Adrenal gland (tissue), 5 donors: ENCODE results near the gene TNIK.

Experiments
- POLR2A ChIP-seq, 2 donors: fragments of 450-650 bp; IDR thresholded peaks; one replicate each; pipeline ENCODE4 v1.6.1; 2017; ENCODE audit warnings: antibody characterized with exemption in 2 of 2, mild to moderate bottlenecking in 2 of 2, moderate library complexity in 1 of 2
- TF ChIP-seq, protein P1 (sequence below), 6 experiments: fragments of 450-650 bp in 4 of 6; fragments of 200-600 bp in 2 of 6; sonication (generic) in 1 of 6; IDR thresholded peaks; 1 replicate in 5 of 6; 2 replicates in 1 of 6; pipeline versions ENCODE4 v1.5.1 to v1.8.0; 2016 to 2021; ENCODE audit warnings: antibody characterized with exemption in 6 of 6, mild to moderate bottlenecking in 2 of 6, moderate library complexity in 1 of 6
- donor health status: DM: no; HTN: no; CAD: no.

- TF ChIP-seq, protein P1, sequence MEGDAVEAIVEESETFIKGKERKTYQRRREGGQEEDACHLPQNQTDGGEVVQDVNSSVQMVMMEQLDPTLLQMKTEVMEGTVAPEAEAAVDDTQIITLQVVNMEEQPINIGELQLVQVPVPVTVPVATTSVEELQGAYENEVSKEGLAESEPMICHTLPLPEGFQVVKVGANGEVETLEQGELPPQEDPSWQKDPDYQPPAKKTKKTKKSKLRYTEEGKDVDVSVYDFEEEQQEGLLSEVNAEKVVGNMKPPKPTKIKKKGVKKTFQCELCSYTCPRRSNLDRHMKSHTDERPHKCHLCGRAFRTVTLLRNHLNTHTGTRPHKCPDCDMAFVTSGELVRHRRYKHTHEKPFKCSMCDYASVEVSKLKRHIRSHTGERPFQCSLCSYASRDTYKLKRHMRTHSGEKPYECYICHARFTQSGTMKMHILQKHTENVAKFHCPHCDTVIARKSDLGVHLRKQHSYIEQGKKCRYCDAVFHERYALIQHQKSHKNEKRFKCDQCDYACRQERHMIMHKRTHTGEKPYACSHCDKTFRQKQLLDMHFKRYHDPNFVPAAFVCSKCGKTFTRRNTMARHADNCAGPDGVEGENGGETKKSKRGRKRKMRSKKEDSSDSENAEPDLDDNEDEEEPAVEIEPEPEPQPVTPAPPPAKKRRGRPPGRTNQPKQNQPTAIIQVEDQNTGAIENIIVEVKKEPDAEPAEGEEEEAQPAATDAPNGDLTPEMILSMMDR (IDR thresholded peaks at IDR 0.05): no peak
- TF ChIP-seq POLR2A (IDR thresholded peaks at IDR 0.05): no peak
Measured at GRCh38 chr3:171068658-171069057, 391.5 kb downstream of the TNIK start.
